ENCODE data around the gene DNASE1L1. TPM values are rescaled to one million over a fixed set of nuclear protein-coding genes. Genes with fewer than 3 reads are reported as not detected.

DNASE1L1 gene, protein sequence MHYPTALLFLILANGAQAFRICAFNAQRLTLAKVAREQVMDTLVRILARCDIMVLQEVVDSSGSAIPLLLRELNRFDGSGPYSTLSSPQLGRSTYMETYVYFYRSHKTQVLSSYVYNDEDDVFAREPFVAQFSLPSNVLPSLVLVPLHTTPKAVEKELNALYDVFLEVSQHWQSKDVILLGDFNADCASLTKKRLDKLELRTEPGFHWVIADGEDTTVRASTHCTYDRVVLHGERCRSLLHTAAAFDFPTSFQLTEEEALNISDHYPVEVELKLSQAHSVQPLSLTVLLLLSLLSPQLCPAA
- total RNA-seq = 10 to 100 TPM; 40.7 to 92.9 (median 61.6) TPM

DNA sequence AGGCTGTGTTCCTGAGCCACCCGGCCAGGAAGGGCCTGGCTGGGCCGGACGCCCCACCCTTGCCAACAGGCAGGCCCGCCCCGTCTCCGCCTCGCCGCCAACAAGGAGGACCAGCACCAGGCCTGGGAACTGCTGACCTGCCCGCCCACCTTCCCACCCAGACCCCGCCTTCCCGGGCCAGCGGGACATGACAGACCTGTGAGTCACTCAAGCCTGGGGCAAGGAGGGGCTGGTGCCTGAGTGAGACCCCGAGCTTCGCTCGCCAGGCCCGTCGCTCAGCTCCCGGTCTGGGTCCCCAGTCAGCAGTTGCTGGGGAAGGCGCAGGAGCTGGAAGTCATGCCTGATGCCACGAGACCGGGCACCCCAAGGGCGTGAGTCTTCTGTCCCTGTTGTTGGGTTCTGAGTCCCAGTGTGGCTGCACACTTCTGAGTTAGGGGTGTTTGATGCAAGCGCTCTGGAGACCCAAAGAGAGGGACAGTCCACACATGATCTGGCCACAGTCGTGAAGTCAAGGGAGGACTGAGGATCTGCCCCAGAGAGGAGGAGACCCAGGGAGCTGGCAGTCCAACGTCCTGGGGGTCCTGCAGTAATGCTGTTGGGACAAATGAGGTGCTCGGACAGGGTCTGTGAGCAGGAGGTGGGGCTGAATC lies at the start of gene DNASE1L1:
TSS of gene DNASE1L1 (minus strand) at position 33 of the 650 bp plus-strand sequence. CDS start 3,686 bp downstream, outside the sequence.
- TF ChIP-seq POLR2A (IDR thresholded peaks at IDR 0.05) = no peak
- no peaks in the 10 kb centered on the region for H3K9me3 ChIP-seq
- intact Hi-C loops (cut with DNase I) = no loop called here
- peaks cover 0 to 7% of the 10 kb centered on the region in 2 donors for H3K4me1 ChIP-seq
- H3K4me3 ChIP-seq (replicated peaks in 1 of 3) = no peak within 1 kb of the TSS
- no peaks in the 10 kb centered on the region for H3K27me3 ChIP-seq
- DNase-seq = peak; percentile 73 to 81
- 70 to 86% methylated on average over 4 of the region's 26 CpGs for WGBS, 2 donors
- H3K36me3 ChIP-seq = no peaks in the 10 kb centered on the region
- H3K27ac ChIP-seq = peak within 1 kb of the TSS in 2 of 3 donors; percentile 30 to 40

DNA sequence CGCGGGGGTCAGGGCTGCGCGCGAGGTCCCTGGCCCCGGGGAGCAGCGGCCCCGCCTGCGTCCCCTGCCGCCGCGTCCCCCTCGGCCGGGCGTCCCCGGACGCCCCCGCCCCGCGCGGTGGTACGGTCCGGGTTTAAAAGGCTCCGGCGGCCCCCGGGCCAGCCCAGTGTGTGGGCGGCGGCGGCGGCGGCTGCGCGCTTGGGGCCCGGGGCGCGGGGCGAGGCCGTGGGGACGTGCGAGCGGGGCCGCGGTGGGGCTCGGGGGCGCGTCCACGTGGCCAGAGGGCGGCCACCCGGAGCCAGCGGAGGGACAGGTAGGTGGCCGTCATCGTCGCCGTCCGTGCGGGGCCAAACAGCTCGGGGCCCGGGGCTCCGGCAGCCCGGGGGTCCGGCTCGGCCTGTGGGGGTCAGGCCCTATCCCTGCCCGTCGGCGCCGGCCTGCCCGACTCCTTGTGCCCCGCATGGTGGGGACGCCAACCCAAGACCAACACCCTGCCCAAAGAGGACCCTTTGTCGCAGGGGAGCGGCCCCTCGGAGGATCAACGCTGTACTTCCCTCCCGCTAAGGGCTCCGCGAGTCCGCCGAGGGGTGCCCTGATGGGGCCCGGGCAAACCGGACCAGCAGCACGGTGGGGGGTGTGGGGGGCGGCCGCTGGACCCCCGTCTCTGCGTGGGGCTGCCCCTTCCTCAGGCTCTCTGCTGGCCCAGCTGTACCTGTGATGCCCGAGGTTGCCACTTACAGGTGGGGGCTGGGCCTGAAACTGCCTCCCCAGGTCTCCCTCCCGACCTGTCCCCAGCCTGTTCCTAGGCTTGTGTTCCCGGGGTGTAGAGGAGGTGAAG lies 49.3 kb upstream of the DNASE1L1 start, which contains the start of gene PLXNA3:
TSS of gene PLXNA3 (plus strand) at position 166 of the 838 bp plus-strand sequence. CDS start 1,903 bp downstream, outside the sequence.
- Histone ChIP-seq H3K36me3 (no peaks in the 10 kb centered on the region), H3K27ac (peak within 1 kb of the TSS in 1 of 3 donors; percentile 36), H3K27me3 (no peaks in the 10 kb centered on the region), H3K4me1 (peaks cover 0 to 6% of the 10 kb centered on the region in 2 donors), H3K4me3 (replicated peaks in 1 of 3) (peak within 1 kb of the TSS in 2 of 3 donors; percentile 20 to 41), H3K9me3 (no peaks in the 10 kb centered on the region)
- WGBS, 2 donors = 0% methylated on average over 1 of the region's 88 CpGs; no CpG with 5 or more reads in 1 of the 2 donors
- intact Hi-C loops (cut with DNase I) = no loop called here
- peak; percentile 13 to 88 for TF ChIP-seq POLR2A (IDR thresholded peaks at IDR 0.05)
- TF ChIP-seq, protein P1, sequence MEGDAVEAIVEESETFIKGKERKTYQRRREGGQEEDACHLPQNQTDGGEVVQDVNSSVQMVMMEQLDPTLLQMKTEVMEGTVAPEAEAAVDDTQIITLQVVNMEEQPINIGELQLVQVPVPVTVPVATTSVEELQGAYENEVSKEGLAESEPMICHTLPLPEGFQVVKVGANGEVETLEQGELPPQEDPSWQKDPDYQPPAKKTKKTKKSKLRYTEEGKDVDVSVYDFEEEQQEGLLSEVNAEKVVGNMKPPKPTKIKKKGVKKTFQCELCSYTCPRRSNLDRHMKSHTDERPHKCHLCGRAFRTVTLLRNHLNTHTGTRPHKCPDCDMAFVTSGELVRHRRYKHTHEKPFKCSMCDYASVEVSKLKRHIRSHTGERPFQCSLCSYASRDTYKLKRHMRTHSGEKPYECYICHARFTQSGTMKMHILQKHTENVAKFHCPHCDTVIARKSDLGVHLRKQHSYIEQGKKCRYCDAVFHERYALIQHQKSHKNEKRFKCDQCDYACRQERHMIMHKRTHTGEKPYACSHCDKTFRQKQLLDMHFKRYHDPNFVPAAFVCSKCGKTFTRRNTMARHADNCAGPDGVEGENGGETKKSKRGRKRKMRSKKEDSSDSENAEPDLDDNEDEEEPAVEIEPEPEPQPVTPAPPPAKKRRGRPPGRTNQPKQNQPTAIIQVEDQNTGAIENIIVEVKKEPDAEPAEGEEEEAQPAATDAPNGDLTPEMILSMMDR (IDR thresholded peaks at IDR 0.05) = no peak
- DNase-seq = peak; percentile 34 to 48

DNA sequence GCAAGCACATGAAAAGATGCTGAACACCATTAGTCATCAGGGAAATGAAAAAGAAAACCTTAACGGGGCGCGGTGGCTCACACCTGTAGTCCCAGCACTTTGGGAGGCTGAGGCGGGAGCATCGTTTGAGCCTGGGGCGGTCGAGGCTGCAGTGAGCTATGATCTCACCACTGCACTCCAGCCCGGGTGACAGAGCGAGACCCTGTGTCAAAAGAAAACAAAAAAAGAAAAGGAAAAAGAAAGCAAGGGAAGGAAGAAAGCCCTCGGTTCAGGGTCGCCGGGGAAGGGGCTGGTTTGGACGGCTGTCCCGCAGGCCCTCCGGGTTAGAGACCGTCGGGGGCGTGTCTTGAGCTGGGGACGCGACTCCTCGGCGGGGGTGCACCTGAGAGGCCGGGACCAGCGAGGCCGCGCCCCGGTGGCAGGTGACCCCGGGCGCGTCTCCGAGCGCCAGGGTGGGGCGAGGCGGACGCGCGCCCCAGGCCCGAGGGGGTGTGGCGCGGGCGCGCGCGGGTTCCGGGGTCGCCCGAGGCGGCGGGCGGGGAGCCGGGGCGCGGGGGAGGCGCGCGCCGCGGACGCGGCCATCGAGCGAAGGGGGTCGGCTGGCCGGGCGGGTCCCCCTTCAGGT lies 48.5 kb upstream of the DNASE1L1 start:
- WGBS, 2 donors = 9 to 27% methylated on average over 14 to 35 of the region's 65 CpGs
- Histone ChIP-seq H3K9me3 (no peaks in the 10 kb centered on the region), H3K27me3 (no peaks in the 10 kb centered on the region), H3K27ac (no peak overlapping the region), H3K4me1 (peaks cover 0 to 6% of the 10 kb centered on the region in 2 donors), H3K4me3 (replicated peaks in 1 of 3) (peak overlapping the region in 1 of 3 donors; percentile 23), H3K36me3 (no peaks in the 10 kb centered on the region)
- intact Hi-C loops (cut with DNase I) = no loop called here
- no peak for TF ChIP-seq POLR2A (IDR thresholded peaks at IDR 0.05)
- TF ChIP-seq, protein P1 (IDR thresholded peaks at IDR 0.05) = no peak
- peak; percentile 63 to 67 for DNase-seq

DNA sequence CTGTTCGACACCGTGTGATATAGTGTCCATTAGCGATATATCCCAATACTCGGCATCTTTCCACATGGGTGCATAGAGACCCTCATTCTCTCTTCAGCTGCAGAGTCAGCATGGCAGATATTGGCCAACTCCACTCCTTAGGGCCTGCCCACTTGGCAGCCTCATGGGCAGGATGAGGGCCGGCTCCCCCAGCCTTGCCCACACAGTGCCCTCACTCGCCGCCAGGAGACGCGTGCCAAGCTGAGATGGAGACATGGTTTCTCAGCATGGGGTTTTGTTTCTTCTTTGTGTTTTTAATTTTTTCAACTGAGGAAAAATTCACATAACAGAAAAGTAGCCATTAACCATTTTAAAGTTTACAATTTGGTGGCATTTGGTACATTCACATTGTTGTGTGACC lies 43.8 kb upstream of the DNASE1L1 start:
- no peaks in the 10 kb centered on the region for H3K9me3 ChIP-seq
- H3K27ac ChIP-seq = no peak overlapping the region
- no peaks in the 10 kb centered on the region for H3K27me3 ChIP-seq
- DNase-seq = no peak
- 91 to 95% methylated on average over 9 of the region's 9 CpGs for WGBS, 2 donors
- TF ChIP-seq POLR2A (IDR thresholded peaks at IDR 0.05) = no peak
- TF ChIP-seq, protein P1 (IDR thresholded peaks at IDR 0.05) = no peak
- intact Hi-C loops (cut with DNase I) = no loop called here
- no peak overlapping the region for H3K4me3 ChIP-seq (replicated peaks in 1 of 3)
- H3K4me1 ChIP-seq = no peaks in the 10 kb centered on the region
- H3K36me3 ChIP-seq = peaks cover 7 to 8% of the 10 kb centered on the region in 2 donors

DNA sequence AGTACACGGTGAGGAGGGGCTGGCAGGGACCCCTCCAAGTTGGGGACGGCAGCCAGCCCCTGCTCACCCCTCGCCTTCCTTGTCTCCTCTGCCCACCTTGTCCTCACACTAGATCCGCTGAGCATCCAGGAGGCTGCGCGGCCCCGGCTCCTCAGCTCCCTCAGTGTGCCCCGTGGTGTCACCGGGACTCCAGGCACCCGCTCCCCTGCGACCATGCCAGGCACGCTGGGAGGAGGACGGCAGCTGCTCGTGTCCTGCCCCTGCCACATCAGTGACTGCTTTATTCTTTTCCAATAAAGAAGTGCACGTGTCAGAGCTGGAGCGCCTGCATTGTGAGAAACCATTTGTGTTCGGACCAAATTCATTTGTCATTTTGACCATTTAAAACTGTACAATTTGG lies 41.3 kb upstream of the DNASE1L1 start:
- H3K36me3 ChIP-seq = peaks cover 7 to 8% of the 10 kb centered on the region in 2 donors
- H3K27ac ChIP-seq = no peak overlapping the region
- intact Hi-C loops (cut with DNase I) = no loop called here
- DNase-seq = no peak
- no peaks in the 10 kb centered on the region for H3K27me3 ChIP-seq
- TF ChIP-seq POLR2A (IDR thresholded peaks at IDR 0.05) = no peak
- TF ChIP-seq, protein P1 (IDR thresholded peaks at IDR 0.05) = no peak
- H3K4me1 ChIP-seq = peaks cover under 1 to 4% of the 10 kb centered on the region in 2 donors
- H3K4me3 ChIP-seq (replicated peaks in 1 of 3) = no peak overlapping the region
- 86 to 99% methylated on average over 5 to 11 of the region's 17 CpGs for WGBS, 2 donors
- no peaks in the 10 kb centered on the region for H3K9me3 ChIP-seq

All from thyroid gland (tissue), 4 donors.